H1 (cell line): ENCODE results near the gene SORL1-AS1. TPM values are rescaled to one million over a fixed set of nuclear protein-coding genes. Genes with fewer than 3 reads are reported as not detected.

ENCODE experiments used
- CTCF ChIA-PET: fragments of 300-600 bp; sonication (Branson Sonifier 250); formaldehyde crosslinking; loops from one replicate; lab custom pipeline; 2021; ENCODE audit not compliant: partially characterized antibody; lab: Charles Lee
- POLR2A ChIA-PET: fragments of 300-600 bp; sonication (Branson Sonifier 250); formaldehyde crosslinking; loops from one replicate; lab custom pipeline; 2021; ENCODE audit warnings: inconsistent platforms; ENCODE audit not compliant: partially characterized antibody; lab: Charles Lee
- DNase-seq, 2 experiments: peaks; one replicate each; pipeline versions ENCODE4 v3.0.0 to v3.0.0-alpha.2; 2010 to 2022; ENCODE audit warnings: low spot score in 2 of 2, low read depth in 1 of 2, mixed read lengths in 1 of 2
- FAIRE-seq: peaks from 2 replicates; lab custom pipeline; 2011; peaks lifted over from hg19 to GRCh38; lab: Jason Lieb, UNC
- H2AFZ ChIP-seq: 2 replicates; pipeline ENCODE4 v1.8.1; 2012; ENCODE audit warnings: low read length, inconsistent platforms
- H2AK5ac ChIP-seq: 2 replicates; pipeline ENCODE4 v1.6.1; 2013; ENCODE audit warnings: low read depth, low read length
- H2BK120ac ChIP-seq: replicated peaks from 2 replicates; pipeline ENCODE3; 2013; ENCODE audit warnings: low read depth, low read length, inconsistent platforms
- H2BK12ac ChIP-seq: 2 replicates; pipeline ENCODE4 v1.6.1; 2013; ENCODE audit warnings: low read depth, low read length
- H2BK15ac ChIP-seq: 2 replicates; pipeline ENCODE4 v1.6.1; 2013; ENCODE audit warnings: low read length
- H2BK20ac ChIP-seq: 2 replicates; pipeline ENCODE4 v1.6.1; 2013; ENCODE audit warnings: low read length
- H2BK5ac ChIP-seq: 2 replicates; pipeline ENCODE4 v1.6.1; 2013; ENCODE audit warnings: low read depth, low read length
- H3K14ac ChIP-seq: 2 replicates; pipeline ENCODE4 v1.6.1; 2013; ENCODE audit warnings: inconsistent platforms; ENCODE audit not compliant: insufficient read length
- H3K18ac ChIP-seq: 2 replicates; pipeline ENCODE4 v1.6.1; 2013; ENCODE audit warnings: low read length; ENCODE audit errors: extremely low read depth
- H3K23ac ChIP-seq: 2 replicates; pipeline ENCODE4 v1.6.1; 2013; ENCODE audit warnings: inconsistent platforms; ENCODE audit not compliant: insufficient read length
- H3K23me2 ChIP-seq: 2 replicates; pipeline ENCODE4 v1.6.1; 2013; ENCODE audit warnings: low read depth, low read length
- H3K27ac ChIP-seq: 2 replicates; pipeline ENCODE4 v1.6.1; 2011; ENCODE audit warnings: low read depth, low read length, inconsistent platforms
- H3K27me3 ChIP-seq, 4 experiments: replicated peaks in 1 of 4; 1 replicate in 1 of 4; 2 replicates in 3 of 4; pipeline versions ENCODE4 v1.6.1 to v1.8.1; 2011 to 2013; ENCODE audit warnings: low read length in 3 of 4, mild to moderate bottlenecking in 3 of 4, inconsistent platforms in 2 of 4, mixed read lengths in 2 of 4, moderate library complexity in 1 of 4; ENCODE audit not compliant: control insufficient read depth in 3 of 4, insufficient read depth in 3 of 4; ENCODE audit errors: extremely low read depth in 1 of 4
- H3K36me3 ChIP-seq, 4 experiments: 2 replicates each; pipeline versions ENCODE4 v1.6.1 to v1.8.1; 2011 to 2013; ENCODE audit warnings: mild to moderate bottlenecking in 4 of 4, low read length in 3 of 4, moderate library complexity in 2 of 4, control low read depth in 1 of 4, inconsistent platforms in 1 of 4; ENCODE audit not compliant: insufficient read depth in 4 of 4, control insufficient read depth in 2 of 4
- H3K4ac ChIP-seq: replicated peaks from 2 replicates; pipeline ENCODE3; 2013; ENCODE audit warnings: low read length, low read depth, mixed read lengths, inconsistent platforms; ENCODE audit not compliant: insufficient read length
- H3K4me1 ChIP-seq, 4 experiments: replicated peaks in 1 of 4; 1 replicate in 1 of 4; 2 replicates in 3 of 4; pipeline versions ENCODE4 v1.6.1 to v1.8.1; 2011 to 2013; ENCODE audit warnings: low read length in 3 of 4, inconsistent platforms in 2 of 4, mixed read lengths in 1 of 4; ENCODE audit not compliant: insufficient read depth in 4 of 4, control insufficient read depth in 3 of 4
- H3K4me2 ChIP-seq, 2 experiments: 2 replicates each; pipeline versions ENCODE4 v1.6.1 to v1.8.1; 2011 to 2013; ENCODE audit warnings: low read depth in 2 of 2, low read length in 2 of 2, control low read depth in 1 of 2, inconsistent platforms in 1 of 2, mild to moderate bottlenecking in 1 of 2; ENCODE audit not compliant: insufficient read depth in 1 of 2
- H3K4me3 ChIP-seq, 4 experiments: fragments of 200-600, 300-600 bp in 1 of 4; sonication (generic), shearing (Covaris generic), sonication (Bioruptor Twin) in 1 of 4; 2 replicates each; pipeline versions ENCODE4 v1.5.1 to v1.8.1; 2011 to 2016; ENCODE audit warnings: low read length in 4 of 4, low read depth in 3 of 4, control low read depth in 2 of 4, inconsistent platforms in 2 of 4, mild to moderate bottlenecking in 2 of 4, mixed read lengths in 1 of 4, moderate library complexity in 1 of 4; ENCODE audit not compliant: insufficient read depth in 2 of 4; ENCODE audit errors: extremely low read depth in 1 of 4
- H3K56ac ChIP-seq: replicated peaks from 2 replicates; pipeline ENCODE3; 2013; ENCODE audit warnings: low read depth, mild to moderate bottlenecking, mixed read lengths, low read length, inconsistent platforms; ENCODE audit not compliant: insufficient read length
- H3K79me1 ChIP-seq: 2 replicates; pipeline ENCODE4 v1.6.1; 2013; ENCODE audit warnings: low read depth, low read length, control low read depth
- H3K79me2 ChIP-seq, 2 experiments: 2 replicates each; pipeline versions ENCODE4 v1.6.1 to v1.8.1; 2012 to 2013; ENCODE audit warnings: low read length in 2 of 2, mild to moderate bottlenecking in 2 of 2, inconsistent platforms in 1 of 2; ENCODE audit not compliant: insufficient read depth in 2 of 2, control insufficient read depth in 1 of 2
- H3K9ac ChIP-seq, 4 experiments: replicated peaks in 1 of 4; 1 replicate in 1 of 4; 2 replicates in 3 of 4; pipeline versions ENCODE4 v1.6.1 to v1.8.1; 2011 to 2013; ENCODE audit warnings: low read depth in 3 of 4, low read length in 3 of 4, control low read depth in 2 of 4, mild to moderate bottlenecking in 2 of 4, moderate library complexity in 2 of 4, inconsistent platforms in 1 of 4; ENCODE audit errors: extremely low read depth in 1 of 4
- H3K9me3 ChIP-seq, 2 experiments: 2 replicates each; pipeline versions ENCODE4 v1.6.1 to v1.8.1; 2012 to 2013; ENCODE audit warnings: mild to moderate bottlenecking in 2 of 2, moderate library complexity in 2 of 2, control low read depth in 1 of 2, inconsistent platforms in 1 of 2, low read depth in 1 of 2, low read length in 1 of 2, mixed read lengths in 1 of 2; ENCODE audit not compliant: insufficient read depth in 2 of 2
- H4K20me1 ChIP-seq, 2 experiments: replicated peaks in 1 of 2; 2 replicates each; pipeline versions ENCODE3 to v1.8.1; 2011 to 2013; ENCODE audit warnings: inconsistent platforms in 2 of 2, low read length in 2 of 2, mild to moderate bottlenecking in 1 of 2; ENCODE audit not compliant: insufficient read depth in 2 of 2, control insufficient read depth in 1 of 2
- H4K5ac ChIP-seq: 2 replicates; pipeline ENCODE4 v1.6.1; 2013; ENCODE audit warnings: low read length, low read depth, mixed read lengths, inconsistent platforms; ENCODE audit not compliant: insufficient read length
- H4K8ac ChIP-seq: 2 replicates; pipeline ENCODE4 v1.8.0; 2013; ENCODE audit warnings: mild to moderate bottlenecking, moderate library complexity, low read length, inconsistent platforms; ENCODE audit not compliant: insufficient read depth; ENCODE audit errors: extremely low read depth
- H4K91ac ChIP-seq: replicated peaks from 2 replicates; pipeline ENCODE3; 2013; ENCODE audit warnings: low read length, mixed read lengths, inconsistent platforms; ENCODE audit not compliant: insufficient read length
- RBBP5 ChIP-seq: IDR thresholded peaks from 2 replicates; pipeline ENCODE4 v1.7.1; 2012; ENCODE audit warnings: low read depth, mild to moderate bottlenecking, inconsistent platforms, low read length, moderate library complexity, borderline replicate concordance
- TEAD4 ChIP-seq: IDR thresholded peaks from 2 replicates; pipeline ENCODE4 v1.6.1; 2012; ENCODE audit warnings: low read depth, low read length, inconsistent platforms, mixed read lengths
- YY1 ChIP-seq: IDR thresholded peaks from 2 replicates; pipeline ENCODE4 v1.6.1; 2011; ENCODE audit warnings: low read depth, mild to moderate bottlenecking, low read length
- WGBS, 2 experiments: shearing (Covaris generic) in 1 of 2; methylation state at CpG; one replicate each; pipeline versions ENCODE4 v1.1.6 to v1.1.7; 2013 to 2015; ENCODE audit warnings: low lambda C conversion rate in 2 of 2, mixed read lengths in 2 of 2, inconsistent platforms in 1 of 2, low coverage in 1 of 2, missing lambda C conversion rate in 1 of 2; ENCODE audit not compliant: insufficient replicate concordance in 2 of 2, insufficient coverage in 1 of 2, insufficient read length in 1 of 2; ENCODE audit errors: extremely low coverage in 1 of 2, missing lambda C conversion rate in 1 of 2; 5-methylcytosine and 5-hydroxymethylcytosine counted together
- polyA plus RNA-seq, 7 experiments: library from polyadenylated mRNA; depleted of rRNA in 3 of 7; stranded (reverse) in 5 of 7; unstranded in 2 of 7; fragments of >200 nt in 5 of 7; fragments of 200-250 nt in 2 of 7; gene quantifications; 1 replicate in 5 of 7; 2 replicates in 1 of 7; 4 replicates in 1 of 7; pipeline versions ENCODE4 v1.2.1 to v1.2.3, GENCODE V29; 2011 to 2013; ENCODE audit warnings: missing spikeins in 2 of 7, mixed read lengths in 2 of 7
- total RNA-seq: library from RNA; stranded (reverse); fragmentation: NEBNext Ultra II Directional; extraction: Animal tissue kit (Norgen Biotek cat#: 25700); gene quantifications from 2 replicates; pipeline ENCODE4 v1.2.1, GENCODE V29; 2021

SORL1-AS1 gene

GRCh38 chr11:121389651-121390050, 63.1 kb downstream of the SORL1-AS1 start:
- no peak overlapping the region for H2BK120ac ChIP-seq
- no peak overlapping the region for H3K9ac ChIP-seq
- no peaks in the 10 kb centered on the region for H4K20me1 ChIP-seq
- no peak overlapping the region for H3K23ac ChIP-seq
- no peak for TF ChIP-seq RBBP5
- TF ChIP-seq YY1 = peak; percentile 82
- peak; percentile 71 for TF ChIP-seq TEAD4
- no peak overlapping the region for H4K91ac ChIP-seq
- H3K4me2 ChIP-seq = peak overlapping the region; percentile 22 to 31; a peak in 1 of 4 replicates
- ChIA-PET CTCF (interaction anchor here (1.2 to 5.0 kb wide), 3 partner anchors 11 to 261 kb away, joined by 3 to 33 read pairs (median 3); no protein-coding TSS in a partner anchor), POLR2A (interaction anchor here (1.0 kb wide), 1 partner anchor 17 kb away, joined by 5 read pairs; no protein-coding TSS in a partner anchor)
- H2BK15ac ChIP-seq = no peak overlapping the region
- no peak overlapping the region for H3K27ac ChIP-seq
- H3K9me3 ChIP-seq = no peaks in the 10 kb centered on the region; a peak in 1 of 4 replicates
- H3K4ac ChIP-seq = no peak overlapping the region
- 43% methylated on average over 8 of the region's 8 CpGs; no CpG with 5 or more reads in 1 of the 2 experiments for WGBS, 2 experiments
- H3K4me3 ChIP-seq = no peak overlapping the region
- no peaks in the 10 kb centered on the region for H3K79me1 ChIP-seq
- no peaks in the 10 kb centered on the region for H3K27me3 ChIP-seq
- H4K5ac ChIP-seq = no peak overlapping the region
- H3K36me3 ChIP-seq = no peaks in the 10 kb centered on the region
- peak overlapping the region; percentile 96; the same call in 1 of the 2 replicates for H2AFZ ChIP-seq
- FAIRE-seq = no peak
- no peak overlapping the region for H3K14ac ChIP-seq
- no peak for DNase-seq
- H2BK5ac ChIP-seq = peak overlapping the region; percentile 12; the same call in 1 of the 2 replicates
- peak overlapping the region; percentile 64; the same call in 1 of the 2 replicates for H3K18ac ChIP-seq
- 0 out of 2 replicates have a peak overlapping the region, but pooled peaks have one; percentile 42 for H2BK12ac ChIP-seq
- H2BK20ac ChIP-seq = 0 out of 2 replicates have a peak overlapping the region, but pooled peaks have one; percentile 36
- H3K79me2 ChIP-seq = no peaks in the 10 kb centered on the region
- H3K23me2 ChIP-seq = no peaks in the 10 kb centered on the region
- H2AK5ac ChIP-seq = no peak overlapping the region
- no peak overlapping the region for H3K56ac ChIP-seq
- no peak overlapping the region for H4K8ac ChIP-seq
- H3K4me1 ChIP-seq = peaks cover 5 to 11% (median 9%) of the 10 kb centered on the region in 4 experiments; a peak in 6 of 7 replicates

Other genes with a start within 250 kb of the SORL1-AS1 start
- 71.4 and 73.9 TPM in 2 replicates for gene SC5D, start 160.2 kb downstream of the SORL1-AS1 start, total RNA-seq
- 44.7 and 90.3 TPM in 2 replicates for gene SC5D, start 160.2 kb downstream of the SORL1-AS1 start, polyA plus RNA-seq (2011; rRNA removed)
- gene SORL1, start 653 bp downstream of the SORL1-AS1 start, total RNA-seq = 65.5 and 66.6 TPM in 2 replicates
- gene SORL1, start 653 bp downstream of the SORL1-AS1 start, polyA plus RNA-seq (2011; rRNA removed) = 38.1 and 90.3 TPM in 2 replicates